Endothelial cell (in vitro differentiated cells): Measurements from ENCODE around the gene VPS45. TPM values are rescaled to one million over a fixed set of nuclear protein-coding genes. Genes with fewer than 3 reads are reported as not detected.
"Not testable (repeated sequence)": the region's sequence is repeated elsewhere in the genome, so short reads cannot be mapped to it uniquely, and the experiment has no call there.

Experiments used
- DNase-seq: peaks from one replicate; pipeline ENCODE4 v3.0.0; 2021; ENCODE audit warnings: low spot score
- H3K27ac Mint-ChIP-seq: one replicate; pipeline ENCODE4 v1.8.0; 2021; ENCODE audit warnings: mixed read lengths, inconsistent platforms; ENCODE audit not compliant: unreplicated experiment
- H3K27me3 Mint-ChIP-seq: one replicate; pipeline ENCODE4 v1.8.0; 2021; ENCODE audit warnings: mild to moderate bottlenecking, moderate library complexity, mixed read lengths, inconsistent platforms; ENCODE audit not compliant: unreplicated experiment
- H3K36me3 Mint-ChIP-seq: one replicate; pipeline ENCODE4 v1.8.0; 2021; ENCODE audit warnings: mild to moderate bottlenecking, low read depth, mixed read lengths, inconsistent platforms; ENCODE audit not compliant: unreplicated experiment
- H3K4me1 Mint-ChIP-seq: one replicate; pipeline ENCODE4 v1.8.0; 2021; ENCODE audit warnings: mild to moderate bottlenecking, mixed read lengths, inconsistent platforms; ENCODE audit not compliant: unreplicated experiment
- H3K4me3 Mint-ChIP-seq: one replicate; pipeline ENCODE4 v1.8.0; 2021; ENCODE audit warnings: mild to moderate bottlenecking, mixed read lengths, inconsistent platforms; ENCODE audit not compliant: unreplicated experiment
- H3K9me3 Mint-ChIP-seq: one replicate; pipeline ENCODE4 v1.8.0; 2021; ENCODE audit warnings: mixed read lengths, inconsistent platforms; ENCODE audit not compliant: unreplicated experiment
- total RNA-seq: library from RNA; stranded (reverse); fragmentation: NEBNext Ultra II Directional; extraction: Animal tissue kit (Norgen Biotek cat#: 25700); gene quantifications from one replicate; pipeline ENCODE4 v1.2.1, GENCODE V29; 2021; ENCODE audit not compliant: unreplicated experiment
- TF ChIP-seq, protein P1 (sequence below): fragments of 200-600 bp; sonication (generic); IDR thresholded peaks from one replicate; pipeline ENCODE4 v1.5.0; 2021; ENCODE audit warnings: antibody characterized with exemption; ENCODE audit not compliant: unreplicated experiment

Gene VPS45
- total RNA-seq, 1 donor from 2014 or later, result 32.5 TPM

DNA sequence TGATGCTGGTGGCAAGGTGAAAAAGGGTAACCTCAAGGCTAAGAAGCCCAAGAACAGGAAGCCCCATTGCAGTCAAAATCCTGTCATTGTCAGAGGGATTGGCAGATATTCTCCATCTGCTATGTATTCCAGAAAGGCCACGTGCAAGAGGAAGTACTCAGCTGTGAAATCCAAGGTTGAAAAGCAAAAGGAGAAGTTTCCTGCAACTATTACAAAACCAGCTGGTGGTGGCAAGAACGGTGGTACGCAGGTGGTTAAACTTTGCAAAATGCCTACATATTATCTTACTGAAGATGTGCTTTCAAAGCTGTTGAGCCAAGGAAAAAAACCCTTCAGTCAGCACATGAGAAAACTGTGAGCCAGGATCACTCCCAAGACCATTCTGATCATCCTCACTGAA, 13.7 kb upstream of the VPS45 start:
- no peaks in the 10 kb centered on the region for H3K9me3 Mint-ChIP-seq
- no peaks in the 10 kb centered on the region for H3K36me3 Mint-ChIP-seq
- H3K4me1 Mint-ChIP-seq, result peaks cover 11% of the 10 kb centered on the region
- no peak for DNase-seq
- H3K27ac Mint-ChIP-seq, result no peak overlapping the region
- H3K4me3 Mint-ChIP-seq, result no peak overlapping the region
- TF ChIP-seq, protein P1, sequence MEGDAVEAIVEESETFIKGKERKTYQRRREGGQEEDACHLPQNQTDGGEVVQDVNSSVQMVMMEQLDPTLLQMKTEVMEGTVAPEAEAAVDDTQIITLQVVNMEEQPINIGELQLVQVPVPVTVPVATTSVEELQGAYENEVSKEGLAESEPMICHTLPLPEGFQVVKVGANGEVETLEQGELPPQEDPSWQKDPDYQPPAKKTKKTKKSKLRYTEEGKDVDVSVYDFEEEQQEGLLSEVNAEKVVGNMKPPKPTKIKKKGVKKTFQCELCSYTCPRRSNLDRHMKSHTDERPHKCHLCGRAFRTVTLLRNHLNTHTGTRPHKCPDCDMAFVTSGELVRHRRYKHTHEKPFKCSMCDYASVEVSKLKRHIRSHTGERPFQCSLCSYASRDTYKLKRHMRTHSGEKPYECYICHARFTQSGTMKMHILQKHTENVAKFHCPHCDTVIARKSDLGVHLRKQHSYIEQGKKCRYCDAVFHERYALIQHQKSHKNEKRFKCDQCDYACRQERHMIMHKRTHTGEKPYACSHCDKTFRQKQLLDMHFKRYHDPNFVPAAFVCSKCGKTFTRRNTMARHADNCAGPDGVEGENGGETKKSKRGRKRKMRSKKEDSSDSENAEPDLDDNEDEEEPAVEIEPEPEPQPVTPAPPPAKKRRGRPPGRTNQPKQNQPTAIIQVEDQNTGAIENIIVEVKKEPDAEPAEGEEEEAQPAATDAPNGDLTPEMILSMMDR, result no peak
- no peaks in the 10 kb centered on the region for H3K27me3 Mint-ChIP-seq

DNA sequence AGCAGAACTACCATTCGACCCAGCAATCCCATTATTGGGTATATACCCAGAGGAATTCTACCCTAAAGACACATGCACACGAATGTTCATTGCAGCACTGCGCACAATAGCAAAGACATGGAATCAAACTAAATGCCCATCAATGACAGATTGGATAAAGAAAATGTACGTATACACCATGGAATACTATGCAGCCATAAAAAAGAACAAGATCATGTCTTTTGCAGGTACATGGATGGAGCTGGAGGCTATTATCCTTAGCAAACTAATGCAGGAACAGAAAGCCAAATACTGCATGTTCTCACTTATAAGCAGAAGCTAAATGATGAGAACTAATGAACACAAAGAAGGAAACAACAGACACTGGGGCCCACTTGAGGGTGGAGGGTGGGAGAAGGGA, 12.1 kb upstream of the VPS45 start:
- not testable (repeated sequence) for H3K9me3 Mint-ChIP-seq, H3K27me3 Mint-ChIP-seq, DNase-seq, H3K27ac Mint-ChIP-seq, H3K36me3 Mint-ChIP-seq, H3K4me3 Mint-ChIP-seq
- peaks cover 11% of the 10 kb centered on the region for H3K4me1 Mint-ChIP-seq

DNA sequence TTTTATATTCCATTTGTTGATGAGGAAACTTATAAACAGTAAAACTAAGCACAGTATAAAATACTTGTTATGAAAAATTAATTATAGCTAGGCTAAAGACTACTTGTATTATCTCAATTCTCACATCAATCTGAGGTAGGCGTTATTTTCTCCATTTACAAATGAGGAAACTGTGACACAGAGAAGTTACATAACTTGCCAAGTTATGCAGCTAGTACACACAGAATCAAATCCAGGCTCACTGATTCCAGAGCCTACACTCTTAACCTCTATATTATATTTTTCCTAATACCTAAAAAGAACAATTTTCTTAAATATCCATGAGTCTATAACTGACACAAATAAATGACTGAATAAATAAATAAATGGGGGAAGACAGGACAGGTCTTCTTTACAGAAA, 11.2 kb upstream of the VPS45 start:
- H3K4me1 Mint-ChIP-seq, result peaks cover 11% of the 10 kb centered on the region
- no peaks in the 10 kb centered on the region for H3K36me3 Mint-ChIP-seq
- no peak overlapping the region for H3K27ac Mint-ChIP-seq
- no peak overlapping the region for H3K4me3 Mint-ChIP-seq
- no peaks in the 10 kb centered on the region for H3K9me3 Mint-ChIP-seq
- H3K27me3 Mint-ChIP-seq, result no peaks in the 10 kb centered on the region
- DNase-seq, result no peak
- TF ChIP-seq, protein P1, result no peak

DNA sequence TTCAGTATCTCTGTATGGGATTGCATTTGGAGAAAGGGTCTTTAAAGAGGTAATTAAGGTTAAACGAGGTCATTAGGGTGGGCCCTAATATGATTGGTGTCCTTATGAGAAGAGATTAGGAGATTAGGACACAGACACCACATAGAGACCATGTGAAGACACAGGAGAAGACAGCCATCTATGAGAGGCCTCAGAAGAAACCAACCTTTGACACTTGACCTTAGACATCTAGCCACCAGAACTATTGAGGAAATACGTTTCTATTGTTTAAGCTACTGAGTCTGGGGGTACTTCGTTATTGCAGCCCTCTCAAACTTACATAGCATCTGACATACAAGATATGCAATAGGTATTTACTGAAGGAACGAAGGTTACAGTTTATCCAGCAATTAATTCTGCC, 7.3 kb upstream of the VPS45 start:
- Mint-ChIP-seq H3K27me3 (no peaks in the 10 kb centered on the region), H3K36me3 (no peaks in the 10 kb centered on the region), H3K4me1 (peaks cover 9% of the 10 kb centered on the region), H3K4me3 (no peak overlapping the region), H3K9me3 (no peaks in the 10 kb centered on the region), H3K27ac (no peak overlapping the region)
- TF ChIP-seq, protein P1, result no peak
- DNase-seq, result no peak

DNA sequence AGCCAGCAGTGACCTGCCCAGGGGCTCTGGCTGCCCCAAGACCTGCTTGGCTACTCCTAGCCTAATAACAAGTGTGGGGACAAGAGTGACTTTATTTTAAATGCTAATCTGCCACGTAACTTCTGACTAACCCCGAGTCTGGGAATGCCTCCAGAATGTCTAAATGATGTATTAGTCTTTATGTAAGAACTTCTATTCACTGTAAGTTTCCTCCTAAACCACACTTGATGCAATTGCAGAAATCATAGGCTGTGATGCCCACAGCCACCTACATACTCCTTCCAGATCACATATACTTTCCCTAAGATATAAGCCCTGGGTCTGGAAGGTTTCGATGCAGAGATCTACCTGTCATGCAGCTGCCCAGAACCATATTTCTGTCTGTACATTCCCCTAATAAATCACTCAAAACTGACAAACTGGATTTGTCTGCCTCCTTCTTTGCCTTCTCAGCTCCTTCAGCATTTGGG, 5.9 kb upstream of the VPS45 start:
- H3K4me1 Mint-ChIP-seq, result peaks cover 11% of the 10 kb centered on the region
- no peaks in the 10 kb centered on the region for H3K27me3 Mint-ChIP-seq
- H3K36me3 Mint-ChIP-seq, result no peaks in the 10 kb centered on the region
- no peak for DNase-seq
- H3K4me3 Mint-ChIP-seq, result no peak overlapping the region
- TF ChIP-seq, protein P1, result no peak
- H3K9me3 Mint-ChIP-seq, result no peaks in the 10 kb centered on the region
- H3K27ac Mint-ChIP-seq, result no peak overlapping the region

DNA sequence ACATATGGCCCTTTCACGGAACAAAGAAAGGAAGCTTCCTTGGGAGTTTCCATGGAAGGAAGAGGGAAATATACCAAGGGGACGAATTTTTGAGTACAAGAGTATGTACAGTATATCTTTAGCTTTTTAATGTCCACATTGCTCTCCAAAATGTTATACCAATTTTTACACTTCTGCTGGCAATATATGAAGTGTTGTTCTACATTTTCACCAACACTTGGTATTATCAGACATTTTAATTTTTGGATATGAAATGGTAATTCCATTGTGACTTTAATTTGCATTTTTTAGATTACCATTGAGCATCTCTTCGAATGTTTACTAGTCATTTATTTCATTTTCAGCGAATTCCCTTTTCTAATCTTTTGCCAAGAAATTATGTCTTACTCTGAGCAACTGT, 5.5 kb upstream of the VPS45 start:
- TF ChIP-seq, protein P1, result no peak
- peaks cover 11% of the 10 kb centered on the region for H3K4me1 Mint-ChIP-seq

More for the DNA sequence above, 5.5 kb upstream of the VPS45 start:
- Mint-ChIP-seq H3K36me3 (no peaks in the 10 kb centered on the region), H3K27me3 (no peaks in the 10 kb centered on the region), H3K4me3 (no peak overlapping the region), H3K9me3 (no peaks in the 10 kb centered on the region), H3K27ac (no peak overlapping the region)
- DNase-seq, result no peak
